Measurements from ENCODE around the gene NAPA.

Gene NAPA

GRCh38 chr19:47503130-47503825 lies 11.6 kb downstream of the NAPA start:
- H4K20me1 ChIP-seq (ENCODE audit: insufficient read depth) = no peaks in the 10 kb centered on the region

GRCh38 chr19:47499863-47500830 lies 14.7 kb downstream of the NAPA start:
- H3K27me3 ChIP-seq (ENCODE audit: insufficient read depth, low read depth) = no peaks in the 10 kb centered on the region
- H3K4me1 ChIP-seq (ENCODE audit: low read depth, poor library complexity, severe bottlenecking) = no peaks in the 10 kb centered on the region
- no peak overlapping the region for H3K9ac ChIP-seq
- H3K36me3 ChIP-seq (ENCODE audit: insufficient read depth) = no peaks in the 10 kb centered on the region
- no peaks in the 10 kb centered on the region for H3K79me2 ChIP-seq (ENCODE audit: insufficient read depth, low read depth)
- no peak overlapping the region for H3K4me3 ChIP-seq (IDR thresholded peaks at IDR 0.05; ENCODE audit: insufficient read depth, low read depth, low read length)
- H3K27ac ChIP-seq = no peak overlapping the region
- H3K4me2 ChIP-seq = no peak overlapping the region
- no peaks in the 10 kb centered on the region for H4K20me1 ChIP-seq (ENCODE audit: insufficient read depth)
- TF ChIP-seq CTCF (conservative IDR thresholded peaks at IDR 0.05; ENCODE audit: low read depth, low read length) = no peak
- no peak overlapping the region for H2AFZ ChIP-seq (ENCODE audit: low read depth)

More at GRCh38 chr19:47503130-47503825, 11.6 kb downstream of the NAPA start:
- Histone ChIP-seq H3K79me2 (ENCODE audit: insufficient read depth, low read depth) (0 out of 2 replicates have a peak, but pooled peaks cover 7% of the 10 kb centered on the region), H3K27me3 (ENCODE audit: insufficient read depth, low read depth) (no peaks in the 10 kb centered on the region), H3K4me2 (no peak overlapping the region), H3K4me3 (IDR thresholded peaks at IDR 0.05; ENCODE audit: insufficient read depth, low read depth, low read length) (no peak overlapping the region), H3K9ac (no peak overlapping the region), H2AFZ (ENCODE audit: low read depth) (no peak overlapping the region), H3K4me1 (ENCODE audit: low read depth, poor library complexity, severe bottlenecking) (no peaks in the 10 kb centered on the region), H3K36me3 (ENCODE audit: insufficient read depth) (no peaks in the 10 kb centered on the region), H3K27ac (no peak overlapping the region)
- TF ChIP-seq CTCF (conservative IDR thresholded peaks at IDR 0.05; ENCODE audit: low read depth, low read length) = no peak

- H3K4me1 ChIP-seq (ENCODE audit: low read depth, poor library complexity, severe bottlenecking) = no peaks in the 10 kb centered on the region
- no peak overlapping the region for H3K4me2 ChIP-seq
- H3K27ac ChIP-seq = no peak overlapping the region
- TF ChIP-seq CTCF (conservative IDR thresholded peaks at IDR 0.05; ENCODE audit: low read depth, low read length) = no peak
- H3K4me3 ChIP-seq (IDR thresholded peaks at IDR 0.05; ENCODE audit: insufficient read depth, low read depth, low read length) = no peak overlapping the region
- no peaks in the 10 kb centered on the region for H4K20me1 ChIP-seq (ENCODE audit: insufficient read depth)
- H3K9ac ChIP-seq = no peak overlapping the region
- H3K27me3 ChIP-seq (ENCODE audit: insufficient read depth, low read depth) = no peaks in the 10 kb centered on the region
- H2AFZ ChIP-seq (ENCODE audit: low read depth) = no peak overlapping the region
- H3K36me3 ChIP-seq (ENCODE audit: insufficient read depth) = no peaks in the 10 kb centered on the region
- H3K79me2 ChIP-seq (ENCODE audit: insufficient read depth, low read depth) = no peaks in the 10 kb centered on the region
Measured at GRCh38 chr19:47499371-47499770, 15.5 kb downstream of the NAPA start.

- Histone ChIP-seq H3K36me3 (ENCODE audit: insufficient read depth) (no peaks in the 10 kb centered on the region), H3K4me3 (IDR thresholded peaks at IDR 0.05; ENCODE audit: insufficient read depth, low read depth, low read length) (no peak overlapping the region), H2AFZ (ENCODE audit: low read depth) (no peak overlapping the region), H3K27ac (no peak overlapping the region), H3K27me3 (ENCODE audit: insufficient read depth, low read depth) (no peaks in the 10 kb centered on the region), H3K4me2 (no peak overlapping the region), H3K79me2 (ENCODE audit: insufficient read depth, low read depth) (no peaks in the 10 kb centered on the region), H4K20me1 (ENCODE audit: insufficient read depth) (no peaks in the 10 kb centered on the region), H3K9ac (no peak overlapping the region), H3K4me1 (ENCODE audit: low read depth, poor library complexity, severe bottlenecking) (no peaks in the 10 kb centered on the region)
- TF ChIP-seq CTCF (conservative IDR thresholded peaks at IDR 0.05; ENCODE audit: low read depth, low read length) = no peak
Measured at GRCh38 chr19:47498561-47498960, 16.3 kb downstream of the NAPA start.

All from KMS-11 (cell line).